Activated effector memory CD4-positive, alpha-beta T cell treated with anti-CD3 and anti-CD28 coated beads, Interleukin-2, amount 50 U/mL, for 16 hours (primary cell): ENCODE data around the gene CFAP298.

Experiments
- DNase-seq: peaks from one replicate; pipeline ENCODE4 v3.0.0-alpha.2; 2020

Gene CFAP298

GRCh38 chr21:32597205-32597604 is 15.0 kb downstream of the CFAP298 start:
- DNase-seq: no peak

DNA sequence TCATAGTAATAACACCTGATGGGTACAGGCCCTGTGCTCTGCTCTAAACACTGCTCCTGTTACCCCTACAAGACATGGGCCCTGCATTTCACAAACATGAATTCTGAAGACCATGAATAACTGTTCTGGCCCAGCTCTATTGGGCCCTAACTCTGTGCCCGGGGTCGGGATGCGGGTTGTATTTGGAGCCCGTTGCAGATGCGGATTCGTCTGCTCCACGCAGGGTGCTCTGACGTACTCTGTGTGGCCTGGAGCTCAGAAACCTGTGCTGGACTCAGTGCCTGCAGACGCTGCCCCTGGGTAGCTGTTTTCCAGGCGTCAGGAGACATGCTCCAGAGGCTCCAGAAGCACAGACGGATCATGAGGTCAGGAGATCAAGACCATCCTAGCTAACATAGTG is 16.7 kb downstream of the CFAP298 start:
- DNase-seq: no peak

DNA sequence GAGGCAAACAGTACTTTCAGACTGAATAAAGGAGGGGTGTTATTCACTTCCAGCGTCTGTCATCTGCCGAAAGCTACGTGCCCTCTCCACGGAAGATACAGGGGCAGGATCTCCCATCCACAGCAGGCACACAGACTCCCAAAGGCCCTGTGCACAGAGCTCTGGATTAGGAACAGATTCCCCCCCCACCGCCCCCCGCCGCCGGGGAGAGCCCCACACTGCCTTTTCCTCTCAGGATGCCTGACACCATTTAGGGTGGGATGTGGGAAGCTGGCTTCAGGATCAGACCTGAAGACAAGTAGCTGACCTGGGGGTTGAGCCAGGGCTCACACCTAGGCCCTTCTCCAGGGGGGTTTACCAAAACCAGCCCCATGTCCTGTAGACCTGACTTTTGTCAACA is 18.5 kb downstream of the CFAP298 start:
- DNase-seq: no peak

DNA sequence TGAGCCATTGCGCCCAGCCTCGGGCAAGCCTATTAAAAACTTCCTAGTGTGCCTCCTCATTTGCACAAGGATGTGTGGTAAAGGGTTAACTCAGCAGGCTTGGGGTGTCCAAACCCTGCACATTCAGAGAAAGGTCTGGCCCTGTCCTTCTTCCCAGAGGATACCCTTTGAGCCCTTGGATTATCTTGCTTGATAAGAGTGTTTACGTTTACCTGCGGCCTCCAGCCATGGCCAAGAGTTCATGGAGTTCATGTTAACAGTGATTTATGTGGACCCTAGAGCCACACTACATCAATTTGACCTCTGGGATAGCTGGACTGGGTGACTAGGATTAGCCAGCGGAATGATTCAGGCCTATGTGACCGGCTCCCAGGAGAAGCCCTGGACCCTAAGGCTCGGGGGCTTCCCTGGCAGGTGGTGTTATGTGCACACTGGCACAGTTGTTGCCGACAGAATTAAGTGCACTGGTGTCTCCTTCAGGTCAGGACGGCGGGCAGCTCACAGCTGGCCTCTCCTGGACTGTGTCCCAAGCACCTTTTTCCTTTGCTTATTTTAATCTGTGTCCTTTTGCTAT is 19.2 kb downstream of the CFAP298 start:
- no peak for DNase-seq

- no peak for DNase-seq
These were observed 22.0 kb downstream of the CFAP298 start for GRCh38 chr21:32590130-32590529.

DNA sequence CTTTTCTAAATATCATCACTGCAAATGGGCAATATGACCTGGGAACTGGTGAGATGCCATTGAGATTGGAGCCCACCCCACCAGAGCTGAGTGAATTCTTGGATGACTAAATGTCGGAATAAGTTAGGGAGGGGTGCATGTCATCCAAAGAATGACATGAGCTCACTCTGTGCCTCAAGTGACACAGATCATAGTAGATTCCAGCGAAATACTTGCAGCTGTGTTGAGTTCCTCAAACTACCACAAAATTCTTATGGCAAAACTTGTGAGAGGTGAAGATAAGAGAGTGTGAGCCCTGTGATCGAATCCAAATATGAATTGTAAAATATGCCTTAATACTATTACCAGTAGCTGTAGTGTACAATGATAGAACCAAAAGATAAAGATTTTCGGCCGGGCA is 24.5 kb downstream of the CFAP298 start:
- DNase-seq: no peak

GRCh38 chr21:32587120-32587519 is 25.1 kb downstream of the CFAP298 start:
- no peak for DNase-seq

- no peak for DNase-seq
These were observed 26.2 kb downstream of the CFAP298 start for GRCh38 chr21:32585970-32586369.

DNA sequence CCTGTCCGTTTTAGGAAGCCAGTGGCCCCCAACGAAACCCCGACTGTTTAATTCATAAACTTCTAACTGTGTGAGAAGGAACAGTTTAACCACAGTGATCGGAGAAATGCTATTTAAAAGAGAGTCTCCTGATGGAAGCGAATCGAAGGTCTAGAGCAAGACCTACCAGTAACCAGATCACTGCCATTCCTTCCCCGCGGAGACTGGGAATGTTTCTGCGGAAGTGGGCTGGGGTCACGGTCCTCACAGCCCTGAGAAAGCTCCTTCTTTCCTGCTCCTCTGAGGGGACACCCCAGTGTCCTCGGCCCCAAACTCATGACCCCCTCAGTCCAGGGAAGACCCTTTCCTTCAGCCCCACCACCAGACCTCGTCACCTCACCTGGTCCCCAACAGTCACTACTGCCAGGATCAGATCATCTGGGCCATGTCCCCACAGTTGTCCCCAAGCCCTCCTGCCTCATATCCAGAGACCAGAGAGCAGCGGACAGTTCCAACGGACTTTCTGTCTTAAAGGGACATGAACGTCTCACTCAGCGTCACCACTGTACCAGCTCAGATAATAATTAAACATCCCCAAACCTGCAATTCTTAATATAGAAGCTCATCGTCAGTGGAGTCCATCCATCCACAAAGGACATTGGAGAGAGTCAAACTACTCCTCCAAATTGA is 27.0 kb downstream of the CFAP298 start, which contains the start of gene TCP10L:
TCP10L (minus strand) TSS at position 482 of the 669 bp plus-strand sequence. CDS start 1,219 bp downstream, outside the sequence.
- DNase-seq: no peak

DNA sequence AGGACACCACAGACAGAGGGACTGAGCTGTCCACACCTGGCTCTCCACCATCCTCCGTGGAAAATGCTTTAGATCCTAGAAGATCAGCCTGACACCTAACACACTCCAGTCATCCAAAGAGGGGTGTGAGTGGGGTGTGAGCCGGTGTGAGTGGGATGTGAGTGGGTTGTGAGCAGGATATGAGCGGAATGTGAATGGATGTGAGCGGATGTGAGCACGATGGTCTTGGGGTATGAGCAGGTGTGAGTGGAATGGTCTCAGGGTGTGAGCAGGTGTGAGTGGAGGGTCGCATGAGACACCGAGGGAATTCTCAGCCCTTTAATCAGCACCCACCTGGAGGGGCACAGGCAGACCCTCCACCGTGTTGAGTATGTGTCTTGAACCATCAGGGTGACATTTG is 27.7 kb downstream of the CFAP298 start:
- DNase-seq: no peak

DNA sequence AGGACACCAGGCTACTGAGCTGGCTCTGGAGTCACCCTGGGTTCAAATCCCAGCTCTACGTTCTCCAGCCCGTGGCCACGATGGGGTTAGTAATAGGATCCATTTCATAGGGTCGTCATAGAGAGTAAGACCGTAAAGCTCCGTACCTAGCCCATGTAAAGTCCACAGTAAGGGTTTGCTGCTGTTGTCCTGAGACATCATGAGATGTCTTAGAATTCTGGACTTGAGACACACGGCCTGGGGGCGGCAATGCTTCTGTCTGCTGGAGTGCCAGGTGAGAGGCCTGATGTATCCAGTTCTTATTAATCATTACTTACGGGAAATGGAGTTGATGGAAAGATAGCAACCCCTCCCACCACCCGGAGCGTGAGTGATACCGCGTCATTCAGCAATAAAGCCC is 30.4 kb downstream of the CFAP298 start:
- DNase-seq: no peak

GRCh38 chr21:32580949-32581348 is 31.2 kb downstream of the CFAP298 start:
- no peak for DNase-seq

GRCh38 chr21:32578107-32578691 is 34.0 kb downstream of the CFAP298 start:
- peak; percentile 67 for DNase-seq

GRCh38 chr21:32576011-32576410 is 36.2 kb downstream of the CFAP298 start:
- DNase-seq: no peak

DNA sequence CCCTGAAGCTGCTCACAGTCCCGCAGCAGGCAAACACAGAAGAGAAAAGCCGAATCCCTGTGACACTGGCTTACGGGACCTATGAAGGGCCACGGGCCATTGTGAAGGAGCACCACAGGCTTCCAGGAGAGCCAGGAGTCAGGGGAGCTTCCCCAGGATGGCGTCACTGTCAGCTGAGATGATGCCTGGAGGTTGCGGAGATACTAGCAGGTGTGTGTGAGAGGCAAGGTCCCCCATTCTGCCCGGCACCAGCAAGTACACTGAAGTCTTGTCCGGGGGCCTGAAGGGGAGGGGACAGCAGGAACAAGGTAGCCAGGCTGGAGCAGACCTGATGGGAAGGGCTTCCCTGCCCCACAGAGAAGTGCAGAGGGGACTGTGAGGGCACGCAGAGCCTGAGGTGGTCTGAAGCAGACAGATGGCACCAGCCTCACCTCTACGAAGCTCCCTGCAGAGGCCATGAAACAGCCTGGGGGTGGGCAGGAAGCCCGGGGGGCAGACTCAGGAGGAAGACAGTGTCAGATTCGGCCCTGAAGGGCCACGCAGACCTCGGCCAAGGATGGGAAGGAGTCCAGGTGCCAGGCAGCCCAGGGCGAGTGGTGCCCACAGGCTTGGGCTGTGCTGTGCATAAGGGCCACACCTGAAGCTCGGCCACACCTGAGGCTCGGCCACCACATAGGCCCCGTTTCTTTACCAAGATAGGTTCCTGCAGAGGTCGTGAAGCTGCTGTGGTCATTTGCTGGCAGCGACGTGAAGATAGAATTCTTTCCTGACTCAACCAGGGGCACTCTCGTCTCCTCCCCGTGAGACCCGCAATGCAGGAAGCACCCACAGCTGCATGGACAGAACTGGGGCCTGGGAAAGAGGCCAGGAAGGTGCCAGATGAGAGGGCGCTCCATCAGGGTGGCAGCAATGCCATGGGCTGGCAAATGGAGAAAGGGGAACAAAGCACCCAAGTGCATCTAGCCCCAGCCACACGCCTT is 36.9 kb downstream of the CFAP298 start:
- no peak for DNase-seq

DNA sequence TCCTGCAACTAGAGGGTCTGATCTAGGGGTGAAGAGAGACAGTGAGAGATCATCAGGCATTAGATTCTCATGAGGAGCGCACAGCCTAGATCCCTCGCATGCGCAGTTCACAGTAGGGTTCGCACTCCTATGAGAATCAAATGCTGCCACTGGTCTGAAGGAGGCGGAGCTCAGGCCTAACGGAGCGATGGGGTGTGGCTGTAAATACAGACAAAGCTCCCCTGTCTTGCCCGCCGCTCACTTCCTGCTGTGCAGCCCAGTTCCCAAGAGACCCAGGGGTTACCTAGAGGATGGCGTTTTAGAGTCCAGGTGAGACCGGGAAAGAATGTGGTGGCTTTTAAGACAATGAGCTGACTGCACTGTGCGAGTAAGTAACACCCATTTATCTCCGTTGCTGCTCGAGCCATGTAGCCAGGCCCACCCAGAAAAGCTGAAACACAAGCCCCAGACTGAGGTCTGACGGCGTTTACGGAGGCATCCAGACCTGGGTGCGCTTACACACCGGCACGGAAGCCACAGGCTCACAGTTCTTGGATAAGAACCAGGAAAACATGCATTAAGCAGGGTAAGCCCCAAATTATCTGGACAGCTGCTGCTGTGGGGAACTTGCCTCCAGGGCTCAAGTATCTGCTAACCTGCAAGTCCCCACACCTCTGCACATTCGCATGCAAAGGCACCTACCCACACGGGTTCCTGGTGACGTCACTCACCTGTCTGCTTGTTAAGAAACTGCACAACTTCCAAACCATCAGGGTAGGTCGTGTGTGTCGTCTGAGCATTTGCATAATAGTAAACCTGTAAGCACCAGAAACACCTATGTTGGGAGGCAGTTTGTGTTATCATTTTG is 39.4 kb downstream of the CFAP298 start:
- DNase-seq: no peak

- no peak for DNase-seq
These were observed 41.7 kb downstream of the CFAP298 start for GRCh38 chr21:32570456-32570855.

GRCh38 chr21:32569261-32570230 is 42.6 kb downstream of the CFAP298 start:
- DNase-seq: peak; percentile 92

DNA sequence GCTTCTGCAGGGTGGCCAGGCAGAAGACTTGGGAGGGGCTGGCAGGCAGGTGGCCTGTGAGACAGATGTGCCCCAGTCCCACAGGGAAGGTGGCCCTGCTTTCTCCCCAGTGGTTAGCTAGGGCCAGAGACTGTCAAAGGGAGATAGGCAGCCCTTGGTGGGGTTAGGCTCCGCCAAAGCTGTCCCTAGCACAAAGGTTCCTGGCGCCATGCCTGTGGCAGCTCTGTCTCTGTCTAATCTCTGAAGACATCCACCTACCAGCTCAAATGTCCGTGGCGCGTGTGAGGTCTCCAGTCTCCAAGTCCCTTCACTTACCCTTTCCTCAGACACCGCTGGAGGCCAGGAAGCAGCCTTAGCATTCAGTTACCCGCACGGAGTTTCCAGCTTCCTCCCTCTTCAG is 44.6 kb downstream of the CFAP298 start:
- no peak for DNase-seq

- DNase-seq: no peak
These were observed 45.3 kb downstream of the CFAP298 start for GRCh38 chr21:32566741-32567389.
